Keratinocyte (primary cell): ENCODE data around the gene SUPT5H.

Source experiments
- CTCF ChIP-seq, 3 experiments: IDR thresholded peaks in 1 of 3; conservative IDR thresholded peaks in 1 of 3; optimal IDR thresholded peaks in 1 of 3; 2 replicates in 2 of 3; 3 replicates in 1 of 3; pipeline versions ENCODE3 to v1.5.1; 2011; ENCODE audit warnings: low read length in 3 of 3, mild to moderate bottlenecking in 3 of 3, moderate library complexity in 2 of 3, control low read depth in 1 of 3, inconsistent platforms in 1 of 3; ENCODE audit not compliant: insufficient read depth in 2 of 3; ENCODE audit errors: extremely low read depth in 1 of 3
- EZH2 ChIP-seq: IDR thresholded peaks from one replicate; pipeline ENCODE4 v1.6.1; 2012; ENCODE audit warnings: inconsistent platforms, mild to moderate bottlenecking, low read length, moderate library complexity

GRCh38 chr19:39428283-39429112 is 16.9 kb upstream of the SUPT5H start:
- TF ChIP-seq CTCF (optimal IDR thresholded peaks at IDR 0.05 in 1 of 3, IDR thresholded peaks at IDR 0.05 in 1 of 3, conservative IDR thresholded peaks at IDR 0.05 in 1 of 3; ENCODE audit: extremely low read depth in 1 of 3, insufficient read depth in 2 of 3, low read length in 3 of 3) (no peak), EZH2 (no peak)
